ENCODE results near the gene CACNB2.

GRCh38 chr10:18104223-18104872, 35.9 kb upstream of the CACNB2 start:
- TF ChIP-seq CTCF (IDR thresholded peaks at IDR 0.05) (peak; percentile 28 to 68 (median 62)), POLR2A (IDR thresholded peaks at IDR 0.05) (no peak)
